ENCODE results near the gene CLDN4.
"Not testable (repeated sequence)": the region's sequence is repeated elsewhere in the genome, so short reads cannot be mapped to it uniquely, and the experiment has no call there.

Gene CLDN4

DNA sequence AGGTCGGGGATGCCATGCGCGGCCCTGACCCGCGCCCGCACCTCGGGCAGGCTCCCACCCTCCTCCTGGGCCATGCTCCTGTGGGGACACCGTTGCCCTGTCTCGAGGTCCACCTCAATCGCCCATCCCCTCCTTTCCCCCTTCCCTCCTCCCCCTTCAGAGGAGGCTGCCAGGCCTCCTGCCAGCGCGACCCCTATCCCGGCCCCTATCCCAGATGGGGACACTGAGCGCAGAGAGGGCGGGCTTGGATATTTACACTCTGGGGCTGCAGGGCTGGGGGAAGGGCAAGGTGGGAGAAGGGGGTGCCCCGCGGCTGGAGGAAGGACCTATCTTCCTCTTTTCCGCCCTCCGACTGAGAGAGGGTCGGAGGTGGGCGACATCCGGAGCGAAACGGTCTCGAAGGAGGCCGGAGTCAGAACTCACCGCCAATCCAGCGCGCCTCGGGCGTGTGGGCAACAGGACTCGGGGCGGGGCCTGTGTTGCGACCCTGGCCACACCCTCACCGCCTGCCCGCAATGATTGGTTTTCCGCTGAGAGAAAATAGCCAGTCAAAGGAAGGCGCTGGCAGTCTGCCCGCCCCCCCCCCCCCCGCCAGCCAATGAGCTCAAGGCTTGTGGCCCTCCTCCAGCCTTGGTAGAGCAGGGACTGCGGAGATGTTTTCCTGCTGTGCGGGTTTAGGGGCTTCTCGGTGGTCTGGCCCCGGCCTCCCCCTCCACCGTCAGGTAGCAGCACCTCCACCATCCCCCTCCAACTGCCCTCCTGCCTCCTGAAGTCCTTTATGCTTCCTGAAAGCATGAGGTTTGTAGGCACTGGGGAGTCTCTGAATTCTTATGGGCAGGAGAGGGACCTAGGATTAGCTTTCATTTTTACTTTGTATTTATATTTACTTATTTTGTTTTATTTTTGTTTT, 11.5 kb downstream of the CLDN4 start, which contains the start of gene METTL27:
TSS of gene METTL27 (minus strand) at position 450 of the 910 bp plus-strand sequence. CDS start at position 74, 376 bp downstream.
- DNase-seq (ENCODE audit: low read depth in 4 of 4, low spot score in 1 of 4), result peak; percentile 67 to 83 (median 78)

DNA sequence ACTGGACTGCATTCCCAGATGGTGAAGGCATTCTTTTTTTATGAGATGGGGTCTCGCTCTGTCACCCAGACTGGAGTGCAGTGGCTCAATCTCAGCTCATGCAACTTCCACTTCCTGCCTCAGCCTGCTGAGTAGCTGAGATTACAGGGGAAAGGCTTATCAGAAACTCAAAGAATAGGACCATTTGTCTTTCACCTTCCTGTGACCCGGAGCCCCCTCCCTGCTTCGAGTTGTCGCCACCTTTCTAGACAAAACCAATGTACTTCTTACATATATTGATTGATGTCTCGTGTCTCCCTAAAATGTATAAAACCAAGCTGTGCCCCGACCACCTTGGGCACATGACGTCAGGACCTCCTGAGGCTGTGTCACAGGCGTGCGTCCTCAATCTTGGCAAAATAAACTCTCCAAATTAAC, 13.3 kb downstream of the CLDN4 start:
- no peak for DNase-seq (ENCODE audit: low read depth in 4 of 4, low spot score in 1 of 4)

DNA sequence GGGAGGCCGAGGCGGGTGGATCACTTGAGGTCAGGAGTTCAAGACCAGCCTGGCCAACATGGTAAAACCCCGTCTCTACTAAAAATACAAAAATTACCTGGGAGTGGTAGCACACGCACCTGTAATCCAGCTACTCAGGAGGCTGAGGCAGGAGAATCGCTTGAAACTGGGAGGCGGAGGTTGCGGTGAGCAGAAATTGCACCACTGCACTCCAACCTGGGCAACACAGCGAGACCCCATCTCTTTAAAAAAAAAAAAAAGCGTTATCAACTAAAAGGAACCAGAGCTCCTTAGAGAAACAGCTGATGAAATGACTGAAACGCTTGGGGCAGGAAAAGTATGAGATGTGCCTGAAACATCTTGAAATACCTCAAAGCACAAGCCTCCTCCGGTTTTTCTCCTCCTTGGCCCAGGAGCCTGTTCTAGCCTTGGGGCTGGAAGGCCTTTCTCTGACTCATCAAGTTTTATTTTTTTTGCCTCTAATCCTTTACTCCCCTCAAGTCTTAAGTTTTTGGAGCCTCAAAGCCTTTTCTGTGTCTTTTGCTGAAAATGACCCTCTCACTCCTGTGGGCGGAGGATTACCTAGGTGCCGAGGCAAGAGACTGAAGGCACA, 14.2 kb downstream of the CLDN4 start:
- no peak for DNase-seq (ENCODE audit: low read depth in 4 of 4, low spot score in 1 of 4)

DNA sequence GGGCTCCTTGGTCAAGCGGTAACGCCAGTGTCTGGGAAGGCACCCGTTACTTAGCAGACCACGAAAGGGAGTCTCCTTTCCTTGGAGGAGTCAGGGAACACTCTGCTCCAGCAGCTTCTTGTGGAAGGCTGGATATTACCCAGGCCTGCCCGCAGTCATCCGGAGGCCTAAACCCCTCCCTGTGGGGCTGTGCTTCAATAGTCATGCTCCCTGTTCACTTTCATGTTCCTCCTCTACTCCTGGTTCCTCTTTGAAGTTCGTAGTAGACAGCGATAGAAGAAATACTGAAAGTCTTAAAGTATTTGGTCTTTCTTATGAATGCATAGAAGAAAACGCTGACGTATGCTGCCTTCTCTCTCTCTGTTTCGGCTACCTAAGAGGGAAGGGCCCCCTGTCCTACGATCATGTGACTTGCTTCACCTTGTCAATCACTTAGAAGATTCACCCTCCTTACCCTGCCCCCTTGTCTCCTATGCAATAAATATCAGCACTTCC, 15.0 kb downstream of the CLDN4 start:
- DNase-seq (ENCODE audit: low read depth in 4 of 4, low spot score in 1 of 4), result not testable (repeated sequence)

DNA sequence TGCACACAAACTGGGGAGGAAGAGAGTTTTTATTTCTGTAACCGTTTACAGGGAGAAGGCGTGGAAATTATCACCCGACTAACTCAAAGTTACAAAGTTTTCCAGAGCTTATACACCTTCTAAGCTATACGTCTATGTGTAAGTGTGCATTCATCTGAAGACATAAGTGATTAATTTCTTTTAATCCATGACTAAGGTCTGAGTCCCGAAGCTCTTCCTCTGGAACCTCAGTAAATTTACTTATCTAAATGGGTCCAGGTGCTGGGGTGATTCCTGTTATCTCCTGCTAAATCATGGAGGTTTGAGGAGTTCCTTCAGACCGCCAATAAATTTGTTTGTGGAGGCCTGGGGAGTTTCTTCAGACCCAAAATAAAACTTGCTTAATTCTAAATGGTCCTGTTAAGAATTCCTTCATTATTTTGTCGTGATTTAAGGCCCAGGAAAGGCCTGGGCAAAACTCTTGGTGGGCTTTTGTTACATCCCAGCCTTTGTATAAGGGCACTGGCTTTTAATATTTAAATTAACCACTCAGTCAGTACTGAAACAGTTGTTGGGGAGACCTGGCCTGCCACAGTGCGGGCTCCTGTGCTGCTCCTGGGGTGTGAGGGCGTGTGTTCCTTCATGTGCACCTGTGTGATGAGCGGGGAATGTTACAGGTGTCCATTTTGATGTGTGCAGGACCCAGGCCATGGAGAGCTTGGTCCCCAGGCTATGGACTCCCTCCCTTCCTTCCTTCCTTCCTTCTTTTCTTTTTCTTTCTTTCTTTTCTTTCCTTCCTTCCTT, 17.3 kb downstream of the CLDN4 start:
- no peak for DNase-seq (ENCODE audit: low read depth in 4 of 4, low spot score in 1 of 4)

DNA sequence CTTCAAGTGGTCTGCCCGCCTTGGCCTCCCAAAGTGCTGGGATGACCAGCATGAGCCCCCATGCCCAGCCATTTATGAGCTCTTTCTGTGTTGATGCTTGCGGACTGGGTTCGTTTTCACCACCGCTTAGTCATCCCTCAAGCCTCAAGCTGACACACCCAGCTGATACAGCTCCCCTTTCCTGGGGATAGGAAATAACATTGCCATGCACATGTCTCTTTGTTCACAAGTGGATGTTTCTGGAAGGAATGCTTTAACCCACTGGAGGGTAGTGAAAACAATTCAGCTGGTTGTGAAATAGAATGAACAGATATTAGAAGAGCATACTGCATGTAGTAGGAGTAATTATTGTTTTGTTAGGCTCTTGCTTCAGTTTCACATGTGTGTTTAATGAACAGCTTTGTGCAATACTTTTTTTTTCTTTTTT, 20.0 kb downstream of the CLDN4 start:
- DNase-seq (ENCODE audit: low read depth in 4 of 4, low spot score in 1 of 4), result no peak

DNA sequence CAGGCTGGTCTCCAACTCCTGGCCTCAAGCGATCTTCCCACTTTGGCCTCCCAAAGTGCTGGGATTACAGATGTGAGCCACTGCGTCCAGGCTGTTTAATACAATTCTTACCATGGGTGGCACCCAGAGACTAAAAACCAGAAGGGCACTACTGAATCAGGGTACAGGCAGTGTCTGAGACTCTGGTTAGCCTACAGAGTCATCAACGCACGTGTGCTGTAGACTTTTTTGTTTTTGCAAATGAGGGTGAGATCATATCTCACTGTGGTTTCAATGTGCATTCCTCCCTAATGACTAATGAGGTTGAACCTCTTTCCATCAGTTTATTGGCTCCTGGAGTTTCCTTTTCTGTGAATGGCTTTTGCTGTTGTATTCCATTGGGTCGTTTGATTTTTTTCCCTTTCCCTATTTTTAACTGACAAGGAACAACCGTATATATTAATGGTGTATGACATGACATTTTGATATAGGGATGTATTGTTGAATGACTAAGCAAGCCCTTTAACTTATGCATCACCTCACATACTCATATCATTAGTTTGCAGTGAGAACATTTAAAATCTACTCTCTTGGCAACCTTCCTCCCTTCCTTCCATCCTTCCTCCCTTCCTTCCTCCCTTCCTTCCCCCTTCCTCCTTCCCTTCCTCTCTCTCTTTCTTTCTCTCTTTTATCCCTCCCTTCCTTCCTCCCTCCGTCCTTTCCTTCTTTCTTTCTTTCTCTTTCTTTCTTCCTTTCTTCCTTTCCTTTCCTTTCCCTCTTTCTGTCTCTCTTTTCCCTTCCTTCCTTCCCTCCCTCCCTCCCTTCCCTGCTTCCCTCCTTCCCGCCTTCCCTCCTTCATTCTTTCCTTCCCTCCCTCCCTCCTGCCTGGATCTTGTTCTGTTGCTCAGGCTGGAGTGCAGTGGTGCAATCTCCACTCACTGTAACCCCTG, 20.9 kb downstream of the CLDN4 start:
- DNase-seq (ENCODE audit: low read depth in 4 of 4, low spot score in 1 of 4), result peak in 3 of 4 experiments; percentile 7 to 19 (median 13)

DNA sequence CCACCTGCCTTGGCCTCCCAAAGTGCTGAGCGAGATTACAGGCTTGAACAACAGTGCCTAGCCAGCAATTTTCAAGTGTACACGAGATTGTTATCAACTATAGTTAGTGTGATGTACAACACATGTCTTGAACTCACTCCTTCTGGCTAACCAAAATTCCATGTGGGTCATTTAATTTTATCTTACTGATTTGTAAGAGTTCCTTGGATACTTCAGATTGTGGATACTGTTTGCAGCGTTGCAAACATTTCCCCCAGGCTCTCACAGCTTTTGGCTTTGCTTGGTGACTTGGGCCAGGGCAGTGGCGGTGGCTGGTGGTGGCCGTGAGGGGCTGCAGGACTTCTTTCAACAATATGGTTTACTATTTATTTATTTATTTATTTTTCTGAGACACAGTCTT, 21.7 kb downstream of the CLDN4 start:
- no peak for DNase-seq (ENCODE audit: low read depth in 4 of 4, low spot score in 1 of 4)

DNA sequence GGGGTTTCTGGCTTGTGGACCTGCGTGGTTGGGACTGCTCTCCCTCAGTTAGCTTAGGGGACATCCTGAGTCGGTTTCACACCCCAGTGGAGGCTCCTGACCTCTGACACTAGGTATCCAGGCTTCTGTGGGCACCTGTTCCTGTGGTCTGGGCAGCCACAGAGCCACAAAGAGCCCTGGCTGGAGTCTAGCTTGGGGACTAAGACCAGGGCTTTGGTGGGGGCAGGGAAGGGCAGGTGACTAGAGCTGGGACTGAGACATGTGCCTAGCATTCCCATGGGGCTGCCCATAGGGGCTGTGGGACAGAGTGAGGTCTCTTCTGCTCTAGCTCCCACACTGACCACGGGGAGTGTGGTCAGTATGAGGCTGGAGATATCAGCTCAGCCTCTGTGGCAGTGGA, 26.1 kb downstream of the CLDN4 start:
- no peak for DNase-seq (ENCODE audit: low read depth in 4 of 4, low spot score in 1 of 4)

DNA sequence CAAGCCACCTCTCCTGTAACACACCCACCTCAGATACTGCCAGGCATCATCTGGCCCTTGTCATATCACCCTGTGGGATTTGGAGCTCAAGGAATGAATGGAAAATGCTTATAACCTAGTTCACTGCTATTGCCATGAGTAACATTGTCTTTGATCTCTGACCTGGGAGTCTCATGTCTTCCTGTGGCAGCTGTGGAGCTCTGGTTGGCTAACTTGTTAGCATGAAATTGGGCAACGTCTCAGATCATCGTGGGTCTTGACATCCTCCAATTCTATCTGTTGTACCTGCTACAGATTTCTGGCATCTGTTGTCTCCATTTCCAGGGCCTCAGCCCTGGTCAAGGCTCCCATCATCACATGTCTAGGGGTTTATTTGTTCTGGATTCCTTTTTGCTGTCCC, 28.0 kb downstream of the CLDN4 start:
- no peak for DNase-seq (ENCODE audit: low read depth in 4 of 4, low spot score in 1 of 4)

DNA sequence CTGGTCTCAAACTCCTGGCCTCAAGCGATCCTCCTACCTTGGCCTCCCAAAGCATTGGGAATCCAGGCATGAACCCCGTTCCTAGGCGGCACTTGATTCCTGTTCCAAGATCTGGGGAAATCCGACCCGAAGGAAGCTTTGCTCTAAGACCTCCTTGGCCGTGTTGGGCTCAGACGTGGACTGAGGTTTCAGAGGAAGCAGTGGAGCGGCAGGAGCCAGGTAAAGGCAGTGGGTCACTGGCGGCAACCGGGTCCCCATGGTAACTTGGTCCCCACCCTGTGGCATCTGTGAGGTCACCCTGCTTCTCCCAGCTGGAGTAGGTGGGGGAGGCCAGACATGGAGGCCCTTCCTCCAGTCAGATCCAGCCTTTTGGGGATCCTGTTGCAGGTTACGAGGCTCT, 30.1 kb downstream of the CLDN4 start, which contains the start of gene TMEM270:
TSS of gene TMEM270 (plus strand) at position 301 of the 400 bp plus-strand sequence. CDS start at position 337, 36 bp downstream.
- DNase-seq (ENCODE audit: low read depth in 4 of 4, low spot score in 1 of 4), result no peak

DNA sequence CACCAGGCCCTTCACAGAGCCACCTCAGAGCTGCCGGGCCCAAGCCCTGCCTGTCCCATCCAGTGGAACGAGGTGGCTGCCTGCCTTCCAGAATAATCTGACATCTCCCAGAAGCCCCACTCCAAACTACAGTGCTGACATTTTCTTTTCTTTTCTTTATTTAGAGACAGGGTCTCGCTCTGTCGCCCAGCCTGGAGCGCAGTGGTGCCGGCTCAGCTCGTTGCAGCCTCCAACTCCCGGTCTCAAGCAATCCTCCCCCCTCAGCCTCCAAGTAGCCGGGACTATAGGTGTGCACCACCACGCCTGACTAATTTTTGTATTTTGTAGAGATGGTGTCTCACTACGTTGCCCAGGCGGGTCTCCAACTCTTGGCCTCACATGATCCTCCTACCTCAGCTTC, 30.5 kb downstream of the CLDN4 start:
- DNase-seq (ENCODE audit: low read depth in 4 of 4, low spot score in 1 of 4), result no peak

DNA sequence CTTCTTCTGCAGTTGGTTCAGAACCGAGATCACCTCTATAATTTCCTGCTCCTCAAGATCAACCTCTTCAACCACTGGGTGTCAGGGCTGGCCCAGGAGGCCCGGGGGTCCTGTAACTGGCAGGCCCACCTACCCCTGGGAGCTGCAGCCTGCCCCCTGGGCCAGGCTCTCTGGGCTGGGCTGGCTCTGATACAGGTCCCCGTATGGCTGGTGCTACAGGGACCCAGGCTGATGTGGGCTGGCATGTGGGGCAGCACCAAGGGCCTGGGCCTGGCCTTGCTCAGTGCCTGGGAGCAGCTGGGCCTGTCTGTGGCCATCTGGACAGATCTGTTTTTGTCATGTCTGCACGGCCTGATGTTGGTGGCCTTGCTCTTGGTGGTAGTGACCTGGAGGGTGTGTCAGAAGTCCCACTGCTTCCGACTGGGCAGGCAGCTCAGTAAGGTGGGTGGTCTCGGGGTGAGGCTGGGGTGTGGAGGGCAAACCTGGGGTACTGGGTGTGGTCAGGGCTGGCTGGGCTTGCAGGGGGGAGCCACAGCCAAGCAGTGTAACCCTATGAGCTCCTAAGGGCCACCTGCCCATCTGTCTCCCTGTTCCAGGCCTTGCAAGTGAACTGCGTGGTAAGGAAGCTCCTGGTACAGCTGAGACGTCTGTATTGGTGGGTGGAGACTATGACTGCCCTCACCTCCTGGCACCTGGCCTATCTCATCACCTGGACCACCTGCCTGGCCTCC, 34.4 kb downstream of the CLDN4 start:
- DNase-seq (ENCODE audit: low read depth in 4 of 4, low spot score in 1 of 4), result no peak

DNA sequence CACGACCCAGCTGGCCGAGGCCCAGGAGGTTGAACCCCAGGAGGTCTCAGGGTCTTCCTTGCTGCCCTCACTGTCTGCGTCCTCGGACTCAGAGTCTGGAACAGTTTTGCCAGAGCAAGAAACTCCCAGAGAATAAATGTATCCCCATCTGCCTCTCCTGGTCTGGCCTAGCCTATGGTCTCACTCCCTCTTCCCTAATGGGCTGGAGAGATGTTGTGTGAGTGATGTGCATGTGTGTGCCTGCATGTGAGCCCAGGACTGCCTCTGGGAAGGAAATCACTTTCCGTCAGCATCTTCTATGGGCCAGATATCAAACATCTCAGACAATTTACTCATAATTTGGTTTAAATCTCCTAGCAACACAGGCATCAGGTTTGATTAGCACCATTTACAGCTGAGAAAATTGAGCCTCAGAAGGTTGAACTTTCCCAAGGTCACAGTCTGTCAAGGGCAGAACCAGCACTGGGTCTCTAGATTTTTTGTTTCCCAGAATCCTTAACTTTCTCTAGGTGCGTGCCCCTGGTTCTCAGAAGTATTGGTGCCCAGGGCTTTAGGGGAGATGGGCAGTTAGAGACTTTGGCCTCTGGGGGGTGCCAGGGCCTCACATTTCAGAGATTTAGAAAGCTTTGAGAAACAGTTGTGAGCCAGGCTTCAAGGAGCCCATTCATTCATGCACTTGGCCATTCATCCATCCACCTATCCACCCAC, 35.1 kb downstream of the CLDN4 start:
- no peak for DNase-seq (ENCODE audit: low read depth in 4 of 4, low spot score in 1 of 4)

DNA sequence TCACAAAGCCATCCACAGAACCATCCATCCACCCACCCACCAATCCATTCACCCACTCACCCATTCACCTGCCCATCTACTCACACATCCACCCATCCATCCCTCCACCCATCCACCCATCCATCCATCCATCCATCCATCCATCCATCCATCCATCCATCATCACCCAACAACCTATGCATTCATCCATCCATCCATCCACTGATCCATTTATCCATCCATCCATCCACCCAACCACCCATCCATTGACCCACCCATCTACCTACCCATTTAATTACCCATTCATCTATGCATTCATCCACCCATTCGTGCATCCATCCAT, 35.6 kb downstream of the CLDN4 start:
- DNase-seq (ENCODE audit: low read depth in 4 of 4, low spot score in 1 of 4), result no peak

DNA sequence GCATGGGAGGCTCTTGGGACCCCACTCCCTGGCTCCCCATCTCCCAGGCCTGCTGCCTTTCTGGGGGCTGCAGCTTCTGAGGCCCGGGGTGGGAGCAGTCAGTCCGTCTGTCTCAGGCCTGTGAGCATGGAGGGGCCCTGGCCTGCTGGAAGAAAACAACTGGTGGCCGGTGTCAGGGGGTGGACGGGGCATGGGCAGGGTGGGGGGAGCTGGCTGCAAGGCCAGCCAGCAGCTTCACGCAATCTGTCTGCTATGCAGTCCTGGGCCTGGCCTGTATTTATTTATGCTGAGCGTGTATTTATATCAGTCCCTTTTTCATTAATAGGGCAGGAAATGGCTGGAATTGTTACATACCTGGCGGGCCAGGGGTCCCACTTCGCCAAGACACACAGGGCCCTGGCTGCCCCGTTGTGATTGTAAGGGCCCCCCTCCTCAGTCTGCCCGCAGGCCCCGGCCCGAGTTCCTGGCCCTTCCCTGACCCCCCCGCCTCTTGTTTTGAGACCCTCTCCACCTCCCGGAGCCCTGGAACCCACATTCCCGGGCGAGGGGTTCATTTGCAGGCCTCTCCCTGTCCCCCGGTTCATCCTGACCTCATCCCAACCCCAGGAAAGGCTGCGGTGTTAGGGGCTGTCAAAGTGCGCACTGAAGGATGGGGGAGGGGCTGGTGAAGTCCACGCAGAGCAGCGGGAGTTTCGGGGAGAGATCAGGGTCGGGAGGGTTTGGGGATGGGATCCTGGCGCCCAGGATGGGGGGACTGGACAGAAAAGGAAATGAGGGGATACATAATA, 38.4 kb downstream of the CLDN4 start:
- no peak for DNase-seq (ENCODE audit: low read depth in 4 of 4, low spot score in 1 of 4)

DNA sequence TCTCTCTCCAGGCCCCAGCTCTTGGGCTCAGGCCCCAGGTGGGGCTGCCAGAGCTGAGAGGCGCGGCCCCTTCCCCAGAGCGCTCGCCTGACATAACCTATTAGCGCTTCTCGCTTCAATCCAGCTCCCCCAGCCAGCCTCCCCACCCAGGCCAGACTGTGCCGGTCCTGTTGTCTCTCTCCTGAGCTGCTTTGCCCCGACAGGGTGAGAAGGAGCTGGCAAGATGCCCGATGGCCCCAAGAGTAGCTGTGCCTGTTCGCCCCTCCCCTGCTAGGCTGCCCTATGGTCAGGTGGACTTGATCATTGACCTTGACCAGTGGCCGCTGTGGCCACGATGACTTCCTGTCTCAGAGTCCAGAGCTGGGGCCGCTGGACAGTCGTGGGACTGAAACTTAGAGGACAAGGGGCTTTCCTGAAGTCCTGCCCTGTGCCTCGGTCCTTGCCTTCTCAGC, 39.3 kb downstream of the CLDN4 start:
- DNase-seq (ENCODE audit: low read depth in 4 of 4, low spot score in 1 of 4), result no peak

Measured in stimulated activated CD4-positive, alpha-beta T cell treated with anti-CD3 and anti-CD28 coated beads, Interleukin-1b, Interleukin-23, amount 100 ng/mL, for 24 hours (primary cell).